Islet precursor cell (in vitro differentiated cells): Measurements from ENCODE around the gene MRPL51.
A peak's percentile ranks its signal among the peaks of the same experiment; 100 is the strongest.

ENCODE experiments used
- DNase-seq: peaks from one replicate; pipeline ENCODE4 v3.0.0-alpha.2; 2018

The MRPL51 gene

GRCh38 chr12:6459004-6459337, 34.1 kb downstream of the MRPL51 start:
- DNase-seq: no peak

- peak; percentile 40 for DNase-seq
Measured at GRCh38 chr12:6458281-6459003, 34.6 kb downstream of the MRPL51 start.

- DNase-seq: peak; percentile 36
Measured at GRCh38 chr12:6457220-6457945, 35.7 kb downstream of the MRPL51 start.

- no peak for DNase-seq
Measured at GRCh38 chr12:6452944-6453630, 40.0 kb downstream of the MRPL51 start.

- no peak for DNase-seq
Measured at GRCh38 chr12:6452245-6452943, 40.7 kb downstream of the MRPL51 start.

- DNase-seq: peak; percentile 87
Measured at GRCh38 chr12:6451348-6452244, 41.5 kb downstream of the MRPL51 start, which contains the start of gene TAPBPL. TAPBPL (plus strand) TSS chr12:6452042; CDS start chr12:6452249, 207 bp downstream.

- DNase-seq: peak; percentile 56
Measured at GRCh38 chr12:6450869-6451347, 42.2 kb downstream of the MRPL51 start.

- peak; percentile 49 for DNase-seq
Measured at GRCh38 chr12:6450091-6450868, 42.8 kb downstream of the MRPL51 start.

GRCh38 chr12:6444704-6445688, 48.1 kb downstream of the MRPL51 start, which contains the start of gene CD27:
CD27 (plus strand) TSS chr12:6444955; CDS start chr12:6445096, 141 bp downstream.
- DNase-seq: no peak

- DNase-seq: peak; percentile 45
Measured at GRCh38 chr12:6444031-6444430, 49.0 kb downstream of the MRPL51 start.

GRCh38 chr12:6443361-6443983, 49.6 kb downstream of the MRPL51 start:
- DNase-seq: peak; percentile 53

GRCh38 chr12:6442836-6443235, 50.2 kb downstream of the MRPL51 start:
- DNase-seq: no peak
